H1 (cell line): ENCODE data around the gene AIRE. TPM values are rescaled to one million over a fixed set of nuclear protein-coding genes. Genes with fewer than 3 reads are reported as not detected.

ENCODE experiments used
- HDAC2 ChIP-seq, 2 experiments: fragments of 300-600 bp in 1 of 2; sonication (generic) in 1 of 2; IDR thresholded peaks; 2 replicates each; pipeline ENCODE4 v1.6.1; 2011 to 2012; ENCODE audit warnings: low read depth in 2 of 2, low read length in 2 of 2, mild to moderate bottlenecking in 2 of 2, moderate library complexity in 2 of 2, borderline replicate concordance in 1 of 2, inconsistent platforms in 1 of 2
- KDM1A ChIP-seq: fragments of 200-600, 300-600 bp; sonication (generic); IDR thresholded peaks from 2 replicates; pipeline ENCODE4 v1.7.1; 2016; ENCODE audit warnings: mild to moderate bottlenecking, low read length, borderline replicate concordance
- KDM4A ChIP-seq: IDR thresholded peaks from one replicate; pipeline ENCODE4 v1.7.1; 2012; ENCODE audit warnings: low read depth, mild to moderate bottlenecking, moderate library complexity, low read length, inconsistent platforms; ENCODE audit not compliant: severe bottlenecking
- MAX ChIP-seq: IDR thresholded peaks from 2 replicates; pipeline ENCODE4 v1.6.1; 2012; ENCODE audit warnings: inconsistent platforms
- RAD21 ChIP-seq, 2 experiments: IDR thresholded peaks in 1 of 2; conservative IDR thresholded peaks in 1 of 2; 2 replicates each; pipeline ENCODE4 v1.6.1; 2011; ENCODE audit warnings: low read depth in 2 of 2, low read length in 2 of 2, improper control_type of control experiment in 1 of 2, inconsistent platforms in 1 of 2, mild to moderate bottlenecking in 1 of 2, moderate library complexity in 1 of 2
- RBBP5 ChIP-seq: IDR thresholded peaks from 2 replicates; pipeline ENCODE4 v1.7.1; 2012; ENCODE audit warnings: low read depth, mild to moderate bottlenecking, inconsistent platforms, low read length, moderate library complexity, borderline replicate concordance
- RNF2 ChIP-seq: fragments of 200-900, 300-1000 bp; sonication (generic); IDR thresholded peaks from 2 replicates; pipeline ENCODE4 v1.7.1; 2016; ENCODE audit warnings: borderline replicate concordance, low read depth, mild to moderate bottlenecking, antibody characterized with exemption, low read length; ENCODE audit not compliant: poor library complexity, severe bottlenecking; ENCODE audit errors: missing control alignments
- SAP30 ChIP-seq: fragments of 300-600 bp; sonication (generic); IDR thresholded peaks from 2 replicates; pipeline ENCODE4 v1.7.1; 2012; ENCODE audit warnings: low read length, moderate library complexity, mild to moderate bottlenecking, inconsistent platforms; ENCODE audit not compliant: insufficient read depth, insufficient replicate concordance
- SIRT6 ChIP-seq: IDR thresholded peaks from one replicate; pipeline ENCODE4 v1.7.1; 2012; ENCODE audit warnings: low read length, inconsistent platforms
- SP4 ChIP-seq: IDR thresholded peaks from 2 replicates; pipeline ENCODE4 v1.6.1; 2012; ENCODE audit warnings: low read length, inconsistent platforms
- SUZ12 ChIP-seq: fragments of 200-600 bp; sonication (generic); IDR thresholded peaks from 2 replicates; pipeline ENCODE4 v1.6.1; 2012; ENCODE audit warnings: mild to moderate bottlenecking, inconsistent platforms, low read length, moderate library complexity, mixed read lengths
- TEAD4 ChIP-seq: IDR thresholded peaks from 2 replicates; pipeline ENCODE4 v1.6.1; 2012; ENCODE audit warnings: low read depth, low read length, inconsistent platforms, mixed read lengths
- USF2 ChIP-seq: IDR thresholded peaks from 2 replicates; pipeline ENCODE4 v1.6.1; 2011; ENCODE audit warnings: low read length, improper control_type of control experiment
- polyA plus RNA-seq, 7 experiments: library from polyadenylated mRNA; depleted of rRNA in 3 of 7; stranded (reverse) in 5 of 7; unstranded in 2 of 7; fragments of >200 nt in 5 of 7; fragments of 200-250 nt in 2 of 7; gene quantifications; 1 replicate in 5 of 7; 2 replicates in 1 of 7; 4 replicates in 1 of 7; pipeline versions ENCODE4 v1.2.1 to v1.2.3, GENCODE V29; 2011 to 2013; ENCODE audit warnings: missing spikeins in 2 of 7, mixed read lengths in 2 of 7
- total RNA-seq: library from RNA; stranded (reverse); fragmentation: NEBNext Ultra II Directional; extraction: Animal tissue kit (Norgen Biotek cat#: 25700); gene quantifications from 2 replicates; pipeline ENCODE4 v1.2.1, GENCODE V29; 2021

The AIRE gene
- total and polyA plus RNA-seq, 2 of the 8 experiments (the other 6 are each of a cell fraction or from before 2014, with no cell fraction given) = 0.09 TPM; not detected in 1

- no peak for TF ChIP-seq RNF2
- TF ChIP-seq RAD21 (IDR thresholded peaks at IDR 0.05 in 1 of 2, conservative IDR thresholded peaks at IDR 0.05 in 1 of 2; ENCODE audit: low read depth in 2 of 2, low read length in 2 of 2) = peak in 1 of 2 experiments; percentile 16; a peak in 1 of 4 replicates
- 0 out of 2 replicates have a peak, but pooled peaks have one; percentile 15 for TF ChIP-seq USF2
- TF ChIP-seq KDM4A = peak; percentile 100
- no peak for TF ChIP-seq SIRT6
- TF ChIP-seq MAX = peak; percentile 86
- no peak for TF ChIP-seq KDM1A
- TF ChIP-seq TEAD4 = 0 out of 2 replicates have a peak, but pooled peaks have one; percentile 1
- no peak for TF ChIP-seq SUZ12
- no peak for TF ChIP-seq HDAC2 (IDR thresholded peaks at IDR 0.05; ENCODE audit: borderline replicate concordance in 1 of 2, low read depth in 2 of 2, low read length in 2 of 2)
- TF ChIP-seq SP4 = peak; percentile 90
- TF ChIP-seq SAP30 = peak; percentile 83
- TF ChIP-seq RBBP5 = peak; percentile 70; the same call in 1 of the 2 replicates
These were observed 53.6 kb downstream of the AIRE start, which contains the start of gene CFAP410 (continued) for GRCh38 chr21:44338971-44339910.
